ENCODE data around the gene HPSE2. TPM values are rescaled to one million over a fixed set of nuclear protein-coding genes. Genes with fewer than 3 reads are reported as not detected.

HPSE2 gene
- total and polyA plus RNA-seq, 2 of the 8 experiments (the other 6 are each of a cell fraction or from before 2014, with no cell fraction given) = 0.41 to 0.58 TPM

DNA sequence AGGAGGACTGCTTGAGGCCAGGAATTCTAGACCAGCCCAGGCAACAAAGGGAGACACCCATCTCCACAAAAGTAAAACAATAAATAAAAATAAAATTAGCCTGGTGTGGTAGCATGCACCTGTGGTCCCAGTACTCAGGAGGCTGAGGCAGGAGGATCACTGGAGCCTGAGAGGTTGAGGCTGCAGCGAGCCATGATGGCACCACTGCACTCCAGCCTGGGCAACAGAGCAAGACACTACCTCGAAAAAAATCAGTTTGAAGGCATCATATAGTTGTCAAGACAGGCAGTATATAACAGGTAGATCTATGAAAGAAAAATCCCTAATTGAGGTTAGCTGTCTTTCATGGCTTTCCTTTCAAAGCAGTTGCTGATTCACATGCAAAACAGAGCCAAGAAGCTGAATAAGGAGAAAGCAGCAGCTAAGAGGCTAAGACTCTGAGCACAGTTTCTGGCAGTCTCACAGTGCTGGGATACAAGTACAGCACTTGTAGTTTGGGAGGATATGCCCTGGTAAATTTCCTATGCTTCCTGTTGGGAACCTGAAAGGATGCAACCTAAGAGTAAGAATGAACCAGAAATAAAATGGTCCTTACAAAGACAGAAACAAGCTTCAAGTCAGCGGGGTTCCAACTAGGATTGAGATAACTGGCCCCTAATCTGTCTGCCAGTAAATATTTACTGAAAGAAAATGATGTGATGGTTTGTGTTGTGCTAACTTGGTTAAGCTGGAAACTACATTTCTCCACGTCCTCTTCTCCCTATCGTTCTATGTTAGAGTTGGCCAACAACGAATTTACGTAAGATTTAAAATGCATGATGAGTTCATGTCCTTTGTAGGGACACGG is 420.4 kb downstream of the HPSE2 start:
- Histone ChIP-seq H3K9ac (replicated peaks in 1 of 4; ENCODE audit: extremely low read depth in 1 of 4, low read depth in 3 of 4, low read length in 3 of 4) (no peak overlapping the region), H2BK15ac (ENCODE audit: low read length) (no peak overlapping the region), H3K27me3 (replicated peaks in 1 of 4; ENCODE audit: control insufficient read depth in 3 of 4, extremely low read depth in 1 of 4, insufficient read depth in 3 of 4, low read length in 3 of 4) (no peaks in the 10 kb centered on the region), H3K4me1 (replicated peaks in 1 of 4; ENCODE audit: control insufficient read depth in 3 of 4, insufficient read depth in 4 of 4, low read length in 3 of 4) (peaks cover 0 to 4% (median 0%) of the 10 kb centered on the region in 4 experiments; a peak in 1 of 7 replicates), H3K9me3 (ENCODE audit: insufficient read depth in 2 of 2, low read depth in 1 of 2, low read length in 1 of 2) (no peaks in the 10 kb centered on the region), H3K79me1 (ENCODE audit: low read depth, low read length) (no peaks in the 10 kb centered on the region), H3K14ac (ENCODE audit: insufficient read length) (no peak overlapping the region), H3K79me2 (ENCODE audit: control insufficient read depth in 1 of 2, insufficient read depth in 2 of 2, low read length in 2 of 2) (no peaks in the 10 kb centered on the region), H2BK20ac (ENCODE audit: low read length) (no peak overlapping the region), H3K18ac (ENCODE audit: extremely low read depth, low read length) (no peak overlapping the region), H3K4me2 (ENCODE audit: insufficient read depth in 1 of 2, low read depth in 2 of 2, low read length in 2 of 2) (peak overlapping the region in 1 of 2 experiments; percentile 10; a peak in 1 of 4 replicates), H4K91ac (replicated peaks; ENCODE audit: insufficient read length, low read length) (no peak overlapping the region), H3K36me3 (ENCODE audit: control insufficient read depth in 2 of 4, insufficient read depth in 4 of 4, low read length in 3 of 4) (no peaks in the 10 kb centered on the region), H2AFZ (ENCODE audit: low read length) (peak overlapping the region; percentile 65; the same call in 1 of the 2 replicates), H4K20me1 (replicated peaks in 1 of 2; ENCODE audit: control insufficient read depth in 1 of 2, insufficient read depth in 2 of 2, low read length in 2 of 2) (no peaks in the 10 kb centered on the region), H3K56ac (replicated peaks; ENCODE audit: insufficient read length, low read depth, low read length) (no peak overlapping the region), H3K27ac (ENCODE audit: low read depth, low read length) (no peak overlapping the region), H4K8ac (ENCODE audit: extremely low read depth, insufficient read depth, low read length) (no peak overlapping the region), H2BK12ac (ENCODE audit: low read depth, low read length) (no peak overlapping the region), H2AK5ac (ENCODE audit: low read depth, low read length) (no peak overlapping the region), H3K23ac (ENCODE audit: insufficient read length) (no peak overlapping the region), H4K5ac (ENCODE audit: insufficient read length, low read depth, low read length) (no peak overlapping the region), H2BK120ac (replicated peaks; ENCODE audit: low read depth, low read length) (no peak overlapping the region), H3K4ac (replicated peaks; ENCODE audit: insufficient read length, low read depth, low read length) (no peak overlapping the region), H2BK5ac (ENCODE audit: low read depth, low read length) (no peak overlapping the region), H3K23me2 (ENCODE audit: low read depth, low read length) (no peaks in the 10 kb centered on the region), H3K4me3 (ENCODE audit: extremely low read depth in 1 of 4, insufficient read depth in 2 of 4, low read depth in 3 of 4, low read length in 4 of 4) (no peak overlapping the region)
- CTCF ChIA-PET (ENCODE audit: partially characterized antibody) = interaction anchor here (0.6 to 1.2 kb wide), 5 partner anchors 17 to 461 kb away, joined by 3 to 6 read pairs (median 3); no protein-coding TSS in a partner anchor
- DNase-seq (ENCODE audit: low read depth in 1 of 2, low spot score in 2 of 2) (no peak), FAIRE-seq (peak; percentile 52)
- 80% methylated on average over 8 of the region's 8 CpGs; no CpG with 5 or more reads in 1 of the 2 experiments for WGBS, 2 experiments (ENCODE audit: extremely low coverage in 1 of 2, insufficient coverage in 1 of 2, insufficient read length in 1 of 2, insufficient replicate concordance in 2 of 2, low coverage in 1 of 2, low lambda C conversion rate in 2 of 2, missing lambda C conversion rate in 1 of 2)
- POLR2A ChIA-PET (ENCODE audit: partially characterized antibody) = no interaction called here
- TF ChIP-seq YY1 (IDR thresholded peaks at IDR 0.05; ENCODE audit: low read depth, low read length) (no peak), ZNF274 (IDR thresholded peaks at IDR 0.05; ENCODE audit: borderline replicate concordance, extremely low read depth, low read length) (no peak), EP300 (IDR thresholded peaks at IDR 0.05; ENCODE audit: borderline replicate concordance in 1 of 2, low read depth in 2 of 2, low read length in 2 of 2) (no peak), RAD21 (IDR thresholded peaks at IDR 0.05 in 1 of 2, conservative IDR thresholded peaks at IDR 0.05 in 1 of 2; ENCODE audit: low read depth in 2 of 2, low read length in 2 of 2) (no peak), SIX5 (IDR thresholded peaks at IDR 0.05; ENCODE audit: low read depth, low read length) (no peak), BRCA1 (IDR thresholded peaks at IDR 0.05; ENCODE audit: low read depth, low read length) (no peak), RXRA (IDR thresholded peaks at IDR 0.05; ENCODE audit: insufficient read depth, low read depth, low read length) (no peak), PHF8 (conservative IDR thresholded peaks at IDR 0.05; ENCODE audit: low read depth, low read length) (no peak), ASH2L (IDR thresholded peaks at IDR 0.05; ENCODE audit: low read length) (no peak), EGR1 (IDR thresholded peaks at IDR 0.05; ENCODE audit: borderline replicate concordance, low read depth, low read length) (no peak), CHD2 (IDR thresholded peaks at IDR 0.05; ENCODE audit: low read length) (no peak), POLR2A (IDR thresholded peaks at IDR 0.05; ENCODE audit: control extremely low read depth in 1 of 2, low read depth in 2 of 2, low read length in 2 of 2) (no peak)

All from H1 (cell line).